ENCODE results near the gene RPL9.
"Not testable (repeated sequence)": the region's sequence is repeated elsewhere in the genome, so short reads cannot be mapped to it uniquely, and the experiment has no call there.

Gene RPL9

DNA sequence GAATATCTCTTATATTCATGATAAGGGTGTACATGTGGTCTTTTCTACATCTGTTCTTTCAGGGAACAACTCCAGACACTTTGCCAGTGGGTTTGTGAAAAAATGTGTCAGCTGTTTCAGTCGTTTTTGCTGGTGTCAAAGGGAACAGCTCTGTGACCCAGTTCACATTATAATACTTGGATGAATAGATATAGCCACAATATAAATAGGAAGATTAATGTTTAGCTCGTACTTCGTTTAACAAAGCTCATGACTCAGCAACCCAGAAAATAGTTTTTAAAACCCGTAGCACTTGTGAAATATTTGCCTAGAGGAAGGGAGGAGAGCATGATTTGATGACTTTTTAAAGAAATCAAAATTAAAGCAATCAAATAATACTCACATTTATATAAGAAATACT is 8.0 kb upstream of the RPL9 start:
- DNase-seq (ENCODE audit: low read depth): no peak

DNA sequence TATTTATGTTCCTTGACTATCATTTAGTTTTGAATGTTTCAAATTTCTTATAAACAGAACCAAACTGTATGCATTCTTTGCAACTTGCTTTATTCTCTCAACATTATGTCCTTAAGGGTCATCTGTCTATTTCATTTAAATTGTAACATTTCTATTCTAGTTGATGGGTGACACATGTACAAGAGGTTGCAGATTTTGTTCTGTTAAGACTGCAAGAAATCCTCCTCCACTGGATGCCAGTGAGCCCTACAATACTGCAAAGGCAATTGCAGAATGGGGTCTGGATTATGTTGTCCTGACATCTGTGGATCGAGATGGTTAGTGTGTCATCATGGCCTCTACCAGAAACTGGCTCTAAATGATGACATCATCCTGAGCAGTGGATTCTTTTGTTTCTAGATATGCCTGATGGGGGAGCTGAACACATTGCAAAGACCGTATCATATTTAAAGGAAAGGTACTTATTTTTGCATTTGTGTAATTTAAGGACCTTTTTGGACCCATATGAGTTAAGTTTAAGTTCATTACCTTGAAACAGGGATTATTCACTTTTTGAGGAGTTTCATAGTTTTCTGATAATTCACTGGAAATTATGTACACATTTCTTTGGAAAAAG is 6.3 kb upstream of the RPL9 start:
- DNase-seq (ENCODE audit: low read depth): peak; percentile 62

DNA sequence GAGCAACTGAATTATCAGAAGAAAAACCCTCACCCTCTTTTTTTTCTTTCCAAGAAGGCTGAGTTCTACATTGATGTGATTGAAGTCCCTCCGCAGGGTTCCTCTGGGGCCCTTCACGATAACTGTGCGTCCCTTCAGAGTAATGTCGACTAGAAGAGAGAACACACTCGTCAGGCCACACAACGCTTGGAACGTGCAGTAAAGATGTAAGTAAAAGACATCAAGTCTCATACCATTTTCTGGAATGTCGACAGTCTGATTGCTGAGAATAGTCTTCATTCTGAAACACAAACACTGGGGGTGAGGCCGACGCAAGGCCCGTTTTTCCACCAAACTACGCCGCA is 589 bp downstream of the RPL9 start:
- not testable (repeated sequence) for DNase-seq (ENCODE audit: low read depth)

DNA sequence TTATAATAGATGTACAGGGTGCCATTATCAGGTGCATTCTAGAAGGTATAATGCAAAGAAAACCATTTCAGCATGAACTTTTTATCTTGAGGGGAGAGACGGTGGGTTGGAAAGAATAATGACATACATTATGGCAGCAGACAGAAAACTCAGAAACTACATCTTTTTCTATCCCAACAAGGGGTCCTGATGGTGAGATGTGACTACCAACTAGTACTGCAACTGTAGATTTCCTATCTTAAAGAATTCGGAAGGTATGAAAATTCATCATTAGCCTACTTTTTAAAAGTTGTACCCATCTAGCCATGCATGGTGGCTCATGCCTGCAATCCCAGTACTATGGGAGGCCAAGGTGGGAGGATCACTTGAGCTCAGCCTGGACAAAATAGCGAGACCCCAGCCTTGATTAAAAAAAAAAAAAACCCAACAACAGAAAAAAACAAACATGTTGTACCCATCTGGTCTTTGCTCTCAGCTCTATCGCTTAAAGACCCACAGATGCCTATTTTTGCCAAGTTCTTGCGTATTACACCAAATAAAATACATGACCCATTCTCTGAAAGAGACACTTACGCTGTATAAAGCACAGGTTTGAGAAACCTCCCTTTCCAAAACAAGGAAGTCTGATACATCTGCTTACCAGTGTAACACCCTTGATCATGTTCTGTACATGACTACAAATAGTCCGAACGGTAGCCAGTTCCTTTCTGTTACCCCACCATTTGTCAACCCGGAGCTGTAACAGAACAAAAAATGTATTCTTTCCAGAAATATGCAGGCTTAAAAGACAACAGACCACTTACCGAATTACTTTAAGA is 1.6 kb downstream of the RPL9 start:
- DNase-seq (ENCODE audit: low read depth): no peak

- no peak for DNase-seq (ENCODE audit: low read depth)
Observed at GRCh38 chr4:39455486-39455885, 3.2 kb downstream of the RPL9 start.

DNA sequence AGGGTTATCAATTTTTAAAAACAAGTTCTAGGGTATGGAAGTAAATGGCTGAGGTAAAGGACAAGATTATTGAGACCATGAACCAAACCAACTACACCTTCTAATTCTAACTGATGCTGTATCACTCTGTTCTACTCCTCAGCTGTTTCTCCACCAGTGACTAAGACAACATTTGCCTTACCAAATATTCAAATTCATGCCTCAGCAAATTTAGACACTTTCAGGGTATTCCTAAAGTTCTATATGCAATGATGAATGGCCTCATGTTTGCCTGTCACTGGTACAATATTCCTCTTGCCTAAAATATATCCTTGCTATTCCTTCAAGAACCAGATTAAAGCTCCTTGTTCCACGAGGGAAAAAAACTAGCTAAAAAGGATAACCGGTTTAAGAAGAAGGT is 5.0 kb downstream of the RPL9 start:
- no peak for DNase-seq (ENCODE audit: low read depth)

DNA sequence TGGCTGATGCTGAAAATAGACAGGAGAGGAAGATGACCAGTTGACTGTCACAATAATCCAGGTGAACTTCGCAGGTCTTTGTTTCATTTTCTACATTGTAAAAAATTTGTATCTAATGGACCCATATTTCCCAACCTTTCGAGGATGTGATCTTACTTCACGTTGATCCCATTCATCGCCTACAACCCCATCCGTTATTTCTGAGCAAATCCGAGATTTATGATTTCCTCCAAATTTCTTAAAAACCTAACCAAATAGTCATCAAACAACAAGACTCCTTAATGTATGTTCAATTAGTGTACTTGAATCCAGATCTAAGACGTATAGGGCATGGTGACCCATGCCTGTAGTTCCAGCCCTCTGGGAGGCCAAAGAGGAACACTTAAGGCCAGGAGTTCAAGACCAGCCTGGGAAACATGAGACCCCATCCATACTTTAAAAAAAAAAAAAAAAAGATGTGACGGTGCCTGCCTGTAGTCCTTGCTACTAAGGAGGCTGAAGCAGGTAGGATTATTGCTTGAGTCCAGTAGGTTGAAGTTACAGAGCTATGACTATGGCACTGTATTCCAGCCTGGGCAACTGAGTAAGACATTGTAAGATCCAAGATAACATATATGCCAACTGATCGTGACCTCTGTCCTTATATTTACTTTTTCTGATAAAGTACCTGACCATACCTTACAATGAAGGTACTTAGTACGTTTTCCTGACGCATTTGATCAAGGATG is 5.7 kb downstream of the RPL9 start:
- no peak for DNase-seq (ENCODE audit: low read depth)

DNA sequence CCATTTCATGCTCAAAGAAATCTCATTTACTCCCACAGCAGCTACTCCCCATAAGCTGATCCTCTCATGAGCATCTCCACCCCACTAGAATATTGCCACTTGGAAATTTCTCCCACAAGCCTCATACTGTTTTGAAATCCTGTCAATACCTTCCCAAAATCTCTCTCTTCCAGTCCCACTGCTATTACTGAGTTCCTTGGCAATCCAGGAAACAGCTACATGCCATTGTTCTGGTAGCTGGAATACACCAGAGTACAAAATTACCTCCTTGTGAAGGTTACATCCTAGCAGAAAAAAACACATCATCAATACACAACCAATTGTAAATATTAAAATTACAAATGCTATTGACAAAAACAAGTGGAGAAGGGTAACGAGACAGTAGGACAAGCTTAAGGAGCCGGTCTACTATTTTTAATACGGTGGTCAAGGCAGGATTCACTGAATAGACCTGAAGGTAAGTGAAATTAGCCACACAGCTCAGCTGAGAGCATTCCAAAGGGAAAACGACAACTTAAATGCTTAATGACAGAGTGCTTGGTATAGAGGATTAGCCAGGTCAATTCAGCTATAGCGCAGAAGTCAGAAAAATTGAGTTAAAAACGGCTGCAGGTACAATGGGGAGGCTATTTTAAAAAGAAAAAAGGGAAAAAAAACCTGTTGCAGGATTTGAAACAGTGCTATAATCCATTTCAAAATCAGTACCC is 6.4 kb downstream of the RPL9 start:
- no peak for DNase-seq (ENCODE audit: low read depth)

DNA sequence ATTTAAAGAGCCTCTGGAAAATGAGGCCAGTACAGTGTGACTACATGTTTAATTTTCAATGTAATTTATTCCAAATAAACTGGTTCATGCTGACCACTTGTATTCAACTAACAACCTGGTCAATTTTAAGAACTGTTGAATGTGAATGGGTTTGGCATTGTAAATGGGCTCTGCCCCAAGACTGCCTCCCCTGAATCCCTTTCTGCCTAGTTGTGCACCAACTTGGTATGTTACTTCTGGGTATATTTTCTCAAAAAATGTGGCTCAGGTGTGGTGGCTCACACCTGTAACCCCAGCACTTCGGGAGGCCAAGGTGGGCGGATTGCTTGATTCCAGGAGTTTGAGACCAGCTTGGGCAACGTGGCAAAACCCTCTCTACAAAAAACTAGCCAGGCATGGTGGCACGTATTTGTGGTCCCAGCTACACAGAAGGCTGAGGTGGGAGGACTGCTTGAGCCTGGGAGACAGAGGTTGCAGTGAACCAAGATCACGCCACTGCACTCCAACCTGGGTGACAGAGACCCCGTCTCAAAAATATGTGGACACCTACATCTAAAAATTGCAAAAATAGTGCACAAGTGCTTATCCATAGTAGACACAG is 7.2 kb downstream of the RPL9 start:
- DNase-seq (ENCODE audit: low read depth): no peak

GRCh38 chr4:39450618-39451017 is 8.1 kb downstream of the RPL9 start:
- DNase-seq (ENCODE audit: low read depth): no peak

DNA sequence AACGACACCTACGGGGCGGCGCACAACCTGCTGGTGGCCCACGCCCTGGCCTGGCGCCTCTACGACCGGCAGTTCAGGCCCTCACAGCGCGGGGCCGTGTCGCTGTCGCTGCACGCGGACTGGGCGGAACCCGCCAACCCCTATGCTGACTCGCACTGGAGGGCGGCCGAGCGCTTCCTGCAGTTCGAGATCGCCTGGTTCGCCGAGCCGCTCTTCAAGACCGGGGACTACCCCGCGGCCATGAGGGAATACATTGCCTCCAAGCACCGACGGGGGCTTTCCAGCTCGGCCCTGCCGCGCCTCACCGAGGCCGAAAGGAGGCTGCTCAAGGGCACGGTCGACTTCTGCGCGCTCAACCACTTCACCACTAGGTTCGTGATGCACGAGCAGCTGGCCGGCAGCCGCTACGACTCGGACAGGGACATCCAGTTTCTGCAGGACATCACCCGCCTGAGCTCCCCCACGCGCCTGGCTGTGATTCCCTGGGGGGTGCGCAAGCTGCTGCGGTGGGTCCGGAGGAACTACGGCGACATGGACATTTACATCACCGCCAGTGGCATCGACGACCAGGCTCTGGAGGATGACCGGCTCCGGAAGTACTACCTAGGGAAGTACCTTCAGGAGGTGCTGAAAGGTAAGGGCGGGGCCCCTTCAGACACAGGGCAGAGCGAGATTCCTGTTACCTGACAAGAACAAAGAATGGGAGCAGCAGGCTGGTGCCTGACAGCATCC is 11.7 kb downstream of the RPL9 start:
- peak; percentile 24 for DNase-seq (ENCODE audit: low read depth)

GRCh38 chr4:39446483-39446841 is 12.3 kb downstream of the RPL9 start:
- DNase-seq (ENCODE audit: low read depth): no peak

GRCh38 chr4:39442998-39443397 is 15.7 kb downstream of the RPL9 start:
- no peak for DNase-seq (ENCODE audit: low read depth)

DNA sequence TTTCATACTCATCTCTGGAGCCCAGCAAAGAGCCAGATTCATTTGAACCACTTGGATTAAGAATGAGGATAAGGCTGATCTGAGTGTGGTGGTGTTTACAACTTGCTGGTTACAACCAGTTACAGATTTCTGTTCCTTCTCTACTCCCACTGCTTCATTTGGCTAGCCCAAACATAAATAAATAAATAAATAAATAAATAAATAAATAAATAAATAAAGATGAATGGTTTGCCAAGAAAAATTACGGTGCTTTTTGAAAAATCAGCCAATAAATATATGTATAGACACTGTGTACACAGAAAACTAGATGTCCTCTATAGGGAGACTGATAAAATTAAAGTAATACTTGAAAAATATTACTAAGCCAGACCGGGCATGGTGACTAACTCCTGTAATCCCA is 17.1 kb downstream of the RPL9 start:
- no peak for DNase-seq (ENCODE audit: low read depth)

- DNase-seq (ENCODE audit: low read depth): no peak
Observed at GRCh38 chr4:39435659-39436563, 22.8 kb downstream of the RPL9 start.

DNA sequence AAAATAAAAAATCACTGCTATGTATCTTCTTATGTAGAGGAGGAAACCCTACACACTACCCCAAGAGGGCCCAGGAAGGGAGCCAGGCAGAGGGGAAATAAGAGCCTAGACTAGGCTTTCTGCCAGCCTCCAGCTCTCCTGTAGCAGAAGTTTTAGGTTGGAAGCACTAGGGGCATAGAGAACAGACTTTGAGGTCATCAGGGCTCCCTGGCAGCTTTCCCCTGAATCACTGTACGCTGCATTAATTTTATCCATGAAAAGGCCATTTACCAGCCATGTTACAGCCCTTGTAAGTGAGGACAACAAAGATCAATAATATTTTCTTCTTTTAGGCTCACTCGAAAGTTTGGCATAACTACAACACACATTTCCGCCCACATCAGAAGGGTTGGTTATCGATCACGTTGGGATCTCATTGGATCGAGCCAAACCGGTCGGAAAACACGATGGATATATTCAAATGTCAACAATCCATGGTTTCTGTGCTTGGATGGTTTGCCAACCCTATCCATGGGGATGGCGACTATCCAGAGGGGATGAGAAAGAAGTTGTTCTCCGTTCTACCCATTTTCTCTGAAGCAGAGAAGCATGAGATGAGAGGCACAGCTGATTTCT is 24.7 kb downstream of the RPL9 start:
- DNase-seq (ENCODE audit: low read depth): no peak

DNA sequence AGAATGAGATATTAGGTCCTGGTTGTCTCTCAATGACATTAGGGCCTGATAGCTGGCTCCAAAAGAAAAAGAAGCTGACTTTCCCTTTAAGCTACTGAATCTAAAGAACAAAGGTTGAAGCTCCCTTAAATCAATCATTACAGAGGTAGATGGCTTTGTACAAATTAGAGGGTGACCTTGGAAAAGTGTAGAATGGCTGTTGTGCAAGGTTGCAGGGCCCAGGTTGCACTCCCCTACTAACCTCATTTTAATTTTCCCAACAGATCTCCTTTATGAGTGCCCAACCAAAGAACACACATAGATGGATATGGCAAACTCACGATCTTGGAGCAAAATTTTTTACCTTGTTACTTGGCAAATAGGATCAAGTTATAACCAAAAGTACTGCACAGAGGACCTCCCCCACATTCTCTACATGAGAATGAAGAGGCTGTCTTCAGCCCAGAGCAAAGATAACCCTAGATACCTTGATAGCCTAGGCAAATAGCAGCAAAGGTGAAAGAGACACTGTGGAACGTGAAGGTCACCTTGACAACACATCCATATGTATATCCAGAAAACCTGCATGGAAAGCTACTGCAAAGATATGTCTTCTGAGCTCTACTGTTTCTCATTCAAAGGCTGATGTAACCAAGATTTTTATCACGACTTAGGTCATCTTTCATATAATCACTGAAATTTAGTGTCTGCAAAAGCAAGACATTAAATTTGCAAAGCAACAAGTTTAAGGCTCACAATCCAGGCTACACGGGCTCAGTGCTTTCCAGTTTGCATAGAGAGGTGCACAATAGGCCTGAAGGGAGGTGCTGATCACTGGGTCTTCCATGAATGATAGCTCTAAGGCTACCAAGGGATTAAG is 29.0 kb downstream of the RPL9 start:
- DNase-seq (ENCODE audit: low read depth): no peak

DNA sequence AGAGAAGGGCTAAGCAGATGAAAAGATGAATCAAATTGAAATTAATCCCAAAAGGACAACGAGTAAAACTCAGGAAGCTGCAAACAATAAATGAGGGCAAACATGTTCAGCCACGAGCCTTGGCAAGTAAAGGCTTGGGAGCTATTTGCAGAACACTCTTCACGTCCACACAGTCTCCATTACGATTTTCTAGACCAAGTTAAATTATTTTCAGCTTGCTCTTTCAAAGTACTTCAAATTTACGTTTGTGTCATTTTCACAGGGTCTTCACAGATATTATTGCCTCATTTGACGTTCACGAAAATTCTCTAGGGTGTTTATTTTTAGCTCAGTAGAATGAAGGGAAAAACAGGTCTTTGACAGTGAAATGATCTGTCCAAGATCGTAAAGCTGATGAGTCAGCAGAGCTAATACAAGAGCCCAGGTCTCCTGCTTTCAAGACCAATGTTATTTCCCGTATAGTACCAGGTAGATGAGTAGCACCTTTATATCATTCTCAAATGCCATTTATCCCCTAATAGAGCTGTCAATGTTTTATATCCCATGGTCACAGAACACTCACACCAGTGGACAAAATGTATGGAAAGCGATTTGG is 31.1 kb downstream of the RPL9 start:
- no peak for DNase-seq (ENCODE audit: low read depth)

DNA sequence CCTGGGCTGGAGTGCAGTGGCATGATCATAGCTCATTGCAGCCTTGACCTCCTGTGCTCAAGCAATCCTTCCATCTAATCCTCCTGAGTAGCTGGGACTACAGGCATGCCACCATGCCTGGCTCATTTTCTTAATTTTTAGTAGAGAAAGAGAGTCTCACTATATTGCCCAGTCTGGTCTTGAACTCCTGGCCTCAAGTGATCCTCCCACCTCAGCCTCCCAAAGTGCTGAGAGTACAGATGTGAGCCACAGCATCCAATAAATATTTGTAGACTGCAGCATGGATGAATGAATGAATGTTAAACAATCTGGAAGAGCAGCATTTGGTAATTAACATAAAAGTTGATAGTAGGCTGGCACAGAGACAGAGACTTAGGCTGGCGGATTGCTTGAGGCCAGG is 32.0 kb downstream of the RPL9 start:
- no peak for DNase-seq (ENCODE audit: low read depth)

Measured in fibroblast of the conjunctiva (primary cell).